Motor neuron (in vitro differentiated cells): ENCODE measurements around the gene WRAP53. TPM values are rescaled to one million over a fixed set of nuclear protein-coding genes. Genes with fewer than 3 reads are reported as not detected.

Source experiments
- ATAC-seq, 8 experiments: fragments of 200-7000 bp; cut with Tn5 transposase; replicated peaks in 6 of 8; 2 replicates each; pipeline ENCODE4 v1.8.0; 2021; ENCODE audit warnings: mild to moderate bottlenecking in 8 of 8, moderate library complexity in 8 of 8
- H3K27ac ChIP-seq, 2 donors: fragments of 250-450 bp; sonication (Bioruptor Pico); 2 replicates each; pipeline ENCODE4 v1.9.0; 2021; ENCODE audit warnings: antibody characterized with exemption in 2 of 2, mild to moderate bottlenecking in 2 of 2, moderate library complexity in 1 of 2
- H3K4me1 ChIP-seq, 2 donors: fragments of 250-450 bp; sonication (Bioruptor Pico); replicated peaks in 1 of 2; 2 replicates each; pipeline ENCODE4 v1.6.1; 2021; ENCODE audit warnings: antibody characterized with exemption in 2 of 2, mild to moderate bottlenecking in 2 of 2, moderate library complexity in 1 of 2
- H3K4me3 ChIP-seq, 5 donors: fragments of 250-450 bp; sonication (Bioruptor Pico); 2 replicates each; pipeline ENCODE4 v1.9.0; 2021; ENCODE audit warnings: antibody characterized with exemption in 5 of 5, mild to moderate bottlenecking in 5 of 5, moderate library complexity in 4 of 5
- WGBS, 10 experiments: fragments of 450-650 bp; shearing (Covaris generic); methylation state at CpG; one replicate each; pipeline ENCODE4 v1.0.0; 2022; 5-methylcytosine and 5-hydroxymethylcytosine counted together
- in situ Hi-C, 9 experiments: fragments of 400-800 bp; cut with MboI; loops; one replicate each; pipeline ENCODE4 v1.15.0; 2021; ENCODE audit warnings: low sequenced_read_pairs in 9 of 9, low pct_unique_long_range_greater_than_20kb in 2 of 9; ENCODE audit not compliant: unreplicated experiment in 9 of 9
- total RNA-seq, 8 experiments: library from RNA; unstranded; fragments of 300-600 nt; gene quantifications; 2 replicates each; pipeline versions ENCODE4 v1.2.3 to v1.2.4, GENCODE V29; 2022

The WRAP53 gene
- total RNA-seq, 8 experiments from 2014 or later: 6.9 to 20.1 (median 13.2) TPM

GRCh38 chr17:7706631-7707354 is 18.5 kb downstream of the WRAP53 start:
- Histone ChIP-seq H3K27ac (no peak overlapping the region), H3K4me3 (peak overlapping the region in 4 of 5 donors; percentile 90 to 98 (median 94)), H3K4me1 (peaks cover 39 to 40% of the 10 kb centered on the region in 2 donors)
- 80 to 100% (median 83%) methylated on average over 1 to 2 of the region's 3 CpGs; no CpG with 5 or more reads in 6 of the 10 experiments for WGBS, 10 experiments
- ATAC-seq: no peak
- in situ Hi-C loops: loop anchor here in 1 of 9 experiments (25.0 kb wide), 1 partner anchor 131 kb away; the partner anchor contains the start of gene KDM6B

GRCh38 chr17:7707446-7707845 is 19.2 kb downstream of the WRAP53 start:
- ATAC-seq: no peak
- in situ Hi-C loops: loop anchor here in 1 of 9 experiments (25.0 kb wide), 1 partner anchor 130 kb away; the partner anchor contains the start of gene KDM6B
- WGBS, 10 experiments: 60 to 100% (median 73%) methylated on average over 1 to 3 of the region's 9 CpGs; no CpG with 5 or more reads in 5 of the 10 experiments
- peak overlapping the region in 2 of 5 donors; percentile 4 to 93 for H3K4me3 ChIP-seq
- H3K4me1 ChIP-seq: peaks cover 46% of the 10 kb centered on the region in 2 donors
- no peak overlapping the region for H3K27ac ChIP-seq

- ATAC-seq: no peak
- WGBS, 10 experiments: 40 to 100% (median 89%) methylated on average over 1 to 8 of the region's 22 CpGs; no CpG with 5 or more reads in 5 of the 10 experiments
- Histone ChIP-seq H3K4me1 (peaks cover 47 to 49% of the 10 kb centered on the region in 2 donors), H3K27ac (no peak overlapping the region), H3K4me3 (no peak overlapping the region)
- in situ Hi-C loops: loop anchor here in 1 of 9 experiments (25.0 kb wide), 1 partner anchor 129 kb away; the partner anchor contains the start of gene KDM6B
Observed at GRCh38 chr17:7707858-7708750, 19.8 kb downstream of the WRAP53 start.

GRCh38 chr17:7709031-7709430 is 20.8 kb downstream of the WRAP53 start:
- no CpG with 5 or more reads among the region's 11 CpGs for WGBS, 10 experiments
- Histone ChIP-seq H3K4me1 (peaks cover 40 to 44% of the 10 kb centered on the region in 2 donors), H3K4me3 (no peak overlapping the region), H3K27ac (no peak overlapping the region)
- in situ Hi-C loops: loop anchor here in 1 of 9 experiments (25.0 kb wide), 1 partner anchor 128 kb away; the partner anchor contains the start of gene KDM6B
- no peak for ATAC-seq

- no peak for ATAC-seq
- WGBS, 10 experiments: 60 to 100% (median 80%) methylated on average over 1 to 5 of the region's 7 CpGs; no CpG with 5 or more reads in 3 of the 10 experiments
Observed at GRCh38 chr17:7710301-7710700, 22.0 kb downstream of the WRAP53 start.

GRCh38 chr17:7711051-7711755 is 22.9 kb downstream of the WRAP53 start:
- WGBS, 10 experiments: 59 to 100% (median 86%) methylated on average over 1 to 6 of the region's 7 CpGs; no CpG with 5 or more reads in 2 of the 10 experiments
- in situ Hi-C loops: loop anchor here in 1 of 9 experiments (25.0 kb wide), 1 partner anchor 126 kb away; the partner anchor contains the start of gene KDM6B
- Histone ChIP-seq H3K27ac (no peak overlapping the region), H3K4me1 (peaks cover 51 to 58% of the 10 kb centered on the region in 2 donors), H3K4me3 (no peak overlapping the region)
- ATAC-seq: peak in 1 of 8 experiments; percentile 38

More at GRCh38 chr17:7710301-7710700, 22.0 kb downstream of the WRAP53 start:
- Histone ChIP-seq H3K4me1 (peaks cover 46 to 52% of the 10 kb centered on the region in 2 donors), H3K27ac (no peak overlapping the region), H3K4me3 (no peak overlapping the region)
- in situ Hi-C loops: loop anchor here in 1 of 9 experiments (25.0 kb wide), 1 partner anchor 127 kb away; the partner anchor contains the start of gene KDM6B

GRCh38 chr17:7712111-7712771 is 24.0 kb downstream of the WRAP53 start:
- peaks cover 46 to 53% of the 10 kb centered on the region in 2 donors for H3K4me1 ChIP-seq
- in situ Hi-C loops: loop anchor here in 1 of 9 experiments (25.0 kb wide), 1 partner anchor 125 kb away; the partner anchor contains the start of gene KDM6B
- 3 to 8% methylated on average over 4 to 5 of the region's 19 CpGs; no CpG with 5 or more reads in 8 of the 10 experiments for WGBS, 10 experiments
- peak in 5 of 8 experiments; percentile 29 to 44 (median 38) for ATAC-seq
- H3K27ac ChIP-seq: no peak overlapping the region
- no peak overlapping the region for H3K4me3 ChIP-seq

- in situ Hi-C loops: loop anchor here in 1 of 9 experiments (25.0 kb wide), 1 partner anchor 124 kb away; the partner anchor contains the start of gene KDM6B
- no peak overlapping the region for H3K4me3 ChIP-seq
- H3K27ac ChIP-seq: no peak overlapping the region
- ATAC-seq: no peak
- peaks cover 51 to 60% of the 10 kb centered on the region in 2 donors for H3K4me1 ChIP-seq
- 0 to 66% (median 36%) methylated on average over 2 to 7 of the region's 9 CpGs; no CpG with 5 or more reads in 7 of the 10 experiments for WGBS, 10 experiments
Observed at GRCh38 chr17:7713782-7714181, 25.5 kb downstream of the WRAP53 start.

GRCh38 chr17:7714721-7715594 is 26.7 kb downstream of the WRAP53 start:
- in situ Hi-C loops: loop anchor here in 1 of 9 experiments (25.0 kb wide), 1 partner anchor 122 kb away; the partner anchor contains the start of gene KDM6B
- Histone ChIP-seq H3K27ac (peak overlapping the region; percentile 33 to 55), H3K4me3 (no peak overlapping the region), H3K4me1 (peaks cover 51 to 65% of the 10 kb centered on the region in 2 donors)
- ATAC-seq: peak in 2 of 8 experiments; percentile 5 to 6
- WGBS, 10 experiments: 0 to 80% (median 40%) methylated on average over 1 of the region's 10 CpGs; no CpG with 5 or more reads in 7 of the 10 experiments

- peak overlapping the region; percentile 73 to 83 for H3K27ac ChIP-seq
- in situ Hi-C loops: loop anchor here in 1 of 9 experiments (25.0 kb wide), 1 partner anchor 121 kb away; the partner anchor contains the start of gene KDM6B
- 0 to 52% (median 17%) methylated on average over 1 to 6 of the region's 20 CpGs; no CpG with 5 or more reads in 6 of the 10 experiments for WGBS, 10 experiments
Observed at GRCh38 chr17:7715936-7716886, 27.9 kb downstream of the WRAP53 start.

More at GRCh38 chr17:7715936-7716886, 27.9 kb downstream of the WRAP53 start:
- Histone ChIP-seq H3K4me3 (peak overlapping the region; percentile 48 to 65 (median 51)), H3K4me1 (peaks cover 48 to 65% of the 10 kb centered on the region in 2 donors)
- no peak for ATAC-seq
